A673 (cell line): ENCODE results near the gene CHRNA4. TPM values are rescaled to one million over a fixed set of nuclear protein-coding genes. Genes with fewer than 3 reads are reported as not detected.

Experiments
- BruUV-seq: library from RNA; stranded (reverse); fragments of 400-500 nt; replicated peaks from 2 replicates; lab custom pipeline; 2021; lab: Mats Ljungman, UMichigan
- CTCF ChIA-PET: fragments of 300-600 bp; sonication (Branson Sonifier 250); formaldehyde crosslinking; loops from one replicate; lab custom pipeline; 2022; ENCODE audit warnings: antibody characterized with exemption; lab: Charles Lee
- POLR2A ChIA-PET: fragments of 300-600 bp; sonication (Branson Sonifier 250); formaldehyde crosslinking; loops from one replicate; lab custom pipeline; 2022; ENCODE audit warnings: antibody characterized with exemption; ENCODE audit not compliant: low non-redundant PET; lab: Charles Lee
- DNase-seq: peaks from one replicate; pipeline ENCODE4 v3.0.0-alpha.2; 2015; ENCODE audit warnings: low spot score
- H3K27ac ChIP-seq: fragments of 200-600 bp; sonication (generic); 2 replicates; pipeline ENCODE4 v1.5.1; 2016; ENCODE audit warnings: mixed run types, low read depth, mild to moderate bottlenecking, mixed read lengths, antibody characterized with exemption, low read length; ENCODE audit not compliant: poor library complexity, severe bottlenecking
- H3K27me3 ChIP-seq: fragments of 200-600 bp; sonication (generic); replicated peaks from 2 replicates; pipeline ENCODE4 v1.6.1; 2017; ENCODE audit warnings: mixed run types, low read depth, mild to moderate bottlenecking, mixed read lengths, antibody characterized with exemption, low read length; ENCODE audit not compliant: insufficient read depth, poor library complexity
- H3K36me3 ChIP-seq: fragments of 200-600 bp; sonication (generic); 2 replicates; pipeline ENCODE4 v1.6.1; 2016; ENCODE audit warnings: mixed run types, mild to moderate bottlenecking, mixed read lengths, antibody characterized with exemption, low read length; ENCODE audit not compliant: insufficient read depth, poor library complexity, severe bottlenecking
- H3K4me1 ChIP-seq: fragments of 200-600 bp; sonication (generic); 2 replicates; pipeline ENCODE4 v1.6.1; 2017; ENCODE audit warnings: mixed run types, mild to moderate bottlenecking, mixed read lengths, antibody characterized with exemption, low read length; ENCODE audit not compliant: insufficient read depth, poor library complexity, severe bottlenecking
- H3K4me3 ChIP-seq: fragments of 200-600 bp; sonication (generic); 2 replicates; pipeline ENCODE4 v1.5.1; 2016; ENCODE audit warnings: low read depth, mixed run types, mild to moderate bottlenecking, mixed read lengths, low read length; ENCODE audit not compliant: poor library complexity, severe bottlenecking
- H3K9me3 ChIP-seq: fragments of 200-600 bp; sonication (generic); 2 replicates; pipeline ENCODE4 v1.6.1; 2016; ENCODE audit warnings: mixed run types, low read depth, mild to moderate bottlenecking, mixed read lengths, antibody characterized with exemption, low read length; ENCODE audit not compliant: poor library complexity, severe bottlenecking
- CTCF ChIP-seq: fragments of 300-800, 200-600 bp; sonication (generic); conservative IDR thresholded peaks from 2 replicates; pipeline ENCODE4 v1.5.1; 2017; ENCODE audit warnings: low read depth, mild to moderate bottlenecking, antibody characterized with exemption, low read length, moderate library complexity, mixed read lengths
- EZH2 ChIP-seq: fragments of 200-600 bp; sonication (generic); IDR thresholded peaks from 2 replicates; pipeline ENCODE4 v1.6.1; 2017; ENCODE audit warnings: borderline replicate concordance, low read depth, mild to moderate bottlenecking, mixed read lengths, antibody characterized with exemption, low read length; ENCODE audit not compliant: poor library complexity, severe bottlenecking
- intact Hi-C: fragments of 100-400 bp; cut with micrococcal nuclease; formaldehyde crosslinking; loops from one replicate; pipeline ENCODE4 v1.10.0; 2022; ENCODE audit not compliant: unreplicated experiment
- total RNA-seq: library from RNA; stranded (reverse); gene quantifications from 2 replicates; pipeline ENCODE4 v1.2.3, GENCODE V29; 2021

Gene CHRNA4
- total RNA-seq, 1 experiment from 2014 or later = 0.26 TPM

- no TSS peak for BruUV-seq
- no peak overlapping the region for H3K4me3 ChIP-seq
- H3K27me3 ChIP-seq = peaks cover 49% of the 10 kb centered on the region
- CTCF ChIA-PET = no interaction called here
- POLR2A ChIA-PET = no interaction called here
- no peak for DNase-seq
- H3K27ac ChIP-seq = no peak overlapping the region
- intact Hi-C loops = no loop called here
- no peaks in the 10 kb centered on the region for H3K36me3 ChIP-seq
- TF ChIP-seq CTCF (no peak), EZH2 (no peak)
- H3K4me1 ChIP-seq = no peaks in the 10 kb centered on the region
- no peaks in the 10 kb centered on the region for H3K9me3 ChIP-seq
Observed at GRCh38 chr20:63374504-63374903, 13.4 kb upstream of the CHRNA4 start.

GRCh38 chr20:63373996-63374395 is 12.8 kb upstream of the CHRNA4 start:
- CTCF ChIA-PET = interaction anchor here (0.7 kb wide), 1 partner anchor 601 kb away, joined by 3 read pairs; no protein-coding TSS in a partner anchor

GRCh38 chr20:63372971-63373885 is 12.1 kb upstream of the CHRNA4 start:
- no TSS peak for BruUV-seq
- TF ChIP-seq CTCF = no peak
- TF ChIP-seq EZH2 = no peak
- POLR2A ChIA-PET = interaction anchor here (0.6 kb wide), 1 partner anchor 92 kb away, joined by 3 read pairs; no protein-coding TSS in a partner anchor
- no peak for DNase-seq
- H3K27ac ChIP-seq = no peak overlapping the region
- CTCF ChIA-PET = interaction anchor here (0.7 kb wide), 1 partner anchor 601 kb away, joined by 3 read pairs; no protein-coding TSS in a partner anchor
- peaks cover 49% of the 10 kb centered on the region for H3K27me3 ChIP-seq
- no peaks in the 10 kb centered on the region for H3K36me3 ChIP-seq
- intact Hi-C loops = no loop called here
- H3K9me3 ChIP-seq = no peaks in the 10 kb centered on the region
- no peaks in the 10 kb centered on the region for H3K4me1 ChIP-seq
- no peak overlapping the region for H3K4me3 ChIP-seq

More at GRCh38 chr20:63373996-63374395, 12.8 kb upstream of the CHRNA4 start:
- no peak for DNase-seq
- Histone ChIP-seq H3K27me3 (peaks cover 49% of the 10 kb centered on the region), H3K4me3 (no peak overlapping the region), H3K27ac (no peak overlapping the region), H3K36me3 (no peaks in the 10 kb centered on the region), H3K9me3 (no peaks in the 10 kb centered on the region), H3K4me1 (no peaks in the 10 kb centered on the region)
- BruUV-seq = no TSS peak
- POLR2A ChIA-PET = interaction anchor here (0.6 kb wide), 1 partner anchor 91 kb away, joined by 3 read pairs; no protein-coding TSS in a partner anchor
- intact Hi-C loops = no loop called here
- TF ChIP-seq CTCF = no peak
- no peak for TF ChIP-seq EZH2
